ENCODE measurements around the gene ST7. TPM values are rescaled to one million over a fixed set of nuclear protein-coding genes. Genes with fewer than 3 reads are reported as not detected.

ST7 gene
- total RNA-seq, 2 experiments from 2014 or later = 4.6 to 5.6 TPM

- Mint-ChIP-seq H3K36me3 (no peaks in the 10 kb centered on the region), H3K4me1 (peaks cover 14% of the 10 kb centered on the region), H3K9me3 (no peaks in the 10 kb centered on the region), H3K4me3 (no peak overlapping the region), H3K27ac (no peak overlapping the region), H3K27me3 (peaks cover 3% of the 10 kb centered on the region)
- POLR2A ChIA-PET = no interaction called here
- DNase-seq = no peak
- ATAC-seq (ENCODE audit: low read depth) = no peak
Observed at GRCh38 chr7:117067340-117067739, 114.0 kb downstream of the ST7 start.

- POLR2A ChIA-PET = no interaction called here
- DNase-seq = no peak
- Mint-ChIP-seq H3K36me3 (no peaks in the 10 kb centered on the region), H3K27ac (no peak overlapping the region), H3K4me3 (no peak overlapping the region), H3K4me1 (peaks cover 19% of the 10 kb centered on the region), H3K27me3 (no peaks in the 10 kb centered on the region), H3K9me3 (no peaks in the 10 kb centered on the region)
- peak; percentile 65 for ATAC-seq (ENCODE audit: low read depth)
Observed at GRCh38 chr7:117068511-117069145, 115.3 kb downstream of the ST7 start.

GRCh38 chr7:117069379-117069778, 116.1 kb downstream of the ST7 start:
- H3K27me3 Mint-ChIP-seq = no peaks in the 10 kb centered on the region
- H3K36me3 Mint-ChIP-seq = peaks cover 1% of the 10 kb centered on the region
- POLR2A ChIA-PET = no interaction called here
- peaks cover 19% of the 10 kb centered on the region for H3K4me1 Mint-ChIP-seq
- no peak overlapping the region for H3K27ac Mint-ChIP-seq
- H3K4me3 Mint-ChIP-seq = no peak overlapping the region
- ATAC-seq (ENCODE audit: low read depth) = no peak
- no peak for DNase-seq
- no peaks in the 10 kb centered on the region for H3K9me3 Mint-ChIP-seq

GRCh38 chr7:117071551-117071950, 118.2 kb downstream of the ST7 start:
- no peaks in the 10 kb centered on the region for H3K27me3 Mint-ChIP-seq
- no peak overlapping the region for H3K27ac Mint-ChIP-seq
- peaks cover 3% of the 10 kb centered on the region for H3K9me3 Mint-ChIP-seq
- POLR2A ChIA-PET = no interaction called here
- peaks cover 16% of the 10 kb centered on the region for H3K4me1 Mint-ChIP-seq
- peaks cover 6% of the 10 kb centered on the region for H3K36me3 Mint-ChIP-seq
- ATAC-seq (ENCODE audit: low read depth) (no peak), DNase-seq (no peak)
- no peak overlapping the region for H3K4me3 Mint-ChIP-seq

- DNase-seq = no peak
- Mint-ChIP-seq H3K4me1 (peaks cover 14% of the 10 kb centered on the region), H3K27ac (no peak overlapping the region), H3K9me3 (peaks cover 5% of the 10 kb centered on the region), H3K27me3 (no peaks in the 10 kb centered on the region), H3K36me3 (peaks cover 6% of the 10 kb centered on the region), H3K4me3 (no peak overlapping the region)
- POLR2A ChIA-PET = no interaction called here
- peak; percentile 33 for ATAC-seq (ENCODE audit: low read depth)
Observed at GRCh38 chr7:117072620-117073118, 119.4 kb downstream of the ST7 start.

GRCh38 chr7:117074378-117074777, 121.1 kb downstream of the ST7 start:
- Mint-ChIP-seq H3K4me1 (peaks cover 6% of the 10 kb centered on the region), H3K9me3 (peaks cover 5% of the 10 kb centered on the region), H3K36me3 (peaks cover 6% of the 10 kb centered on the region), H3K4me3 (no peak overlapping the region), H3K27me3 (no peaks in the 10 kb centered on the region), H3K27ac (no peak overlapping the region)
- DNase-seq (no peak), ATAC-seq (ENCODE audit: low read depth) (no peak)
- POLR2A ChIA-PET = no interaction called here

GRCh38 chr7:117075934-117076333, 122.6 kb downstream of the ST7 start:
- POLR2A ChIA-PET = no interaction called here
- Mint-ChIP-seq H3K36me3 (peaks cover 6% of the 10 kb centered on the region), H3K4me1 (peaks cover 4% of the 10 kb centered on the region), H3K27me3 (no peaks in the 10 kb centered on the region), H3K9me3 (peaks cover 5% of the 10 kb centered on the region), H3K27ac (no peak overlapping the region), H3K4me3 (no peak overlapping the region)
- ATAC-seq (ENCODE audit: low read depth) (no peak), DNase-seq (no peak)

- POLR2A ChIA-PET = no interaction called here
- H3K27me3 Mint-ChIP-seq = no peaks in the 10 kb centered on the region
- DNase-seq (no peak), ATAC-seq (ENCODE audit: low read depth) (no peak)
- H3K27ac Mint-ChIP-seq = no peak overlapping the region
- no peak overlapping the region for H3K4me3 Mint-ChIP-seq
- H3K9me3 Mint-ChIP-seq = peaks cover 5% of the 10 kb centered on the region
- peaks cover 4% of the 10 kb centered on the region for H3K4me1 Mint-ChIP-seq
- H3K36me3 Mint-ChIP-seq = peaks cover 6% of the 10 kb centered on the region
Observed at GRCh38 chr7:117076426-117076943, 123.2 kb downstream of the ST7 start.

- peaks cover 1% of the 10 kb centered on the region for H3K4me1 Mint-ChIP-seq
- POLR2A ChIA-PET = no interaction called here
- peaks cover 6% of the 10 kb centered on the region for H3K36me3 Mint-ChIP-seq
- H3K9me3 Mint-ChIP-seq = peaks cover 5% of the 10 kb centered on the region
- no peak overlapping the region for H3K27ac Mint-ChIP-seq
- DNase-seq = no peak
- no peak overlapping the region for H3K4me3 Mint-ChIP-seq
- no peaks in the 10 kb centered on the region for H3K27me3 Mint-ChIP-seq
- ATAC-seq (ENCODE audit: low read depth) = no peak
Observed at GRCh38 chr7:117077658-117078057, 124.4 kb downstream of the ST7 start.

- POLR2A ChIA-PET = no interaction called here
- Mint-ChIP-seq H3K27me3 (no peaks in the 10 kb centered on the region), H3K9me3 (no peaks in the 10 kb centered on the region), H3K27ac (no peak overlapping the region), H3K36me3 (no peaks in the 10 kb centered on the region), H3K4me3 (no peak overlapping the region), H3K4me1 (peaks cover 13% of the 10 kb centered on the region)
- ATAC-seq (ENCODE audit: low read depth) = no peak
- no peak for DNase-seq
Observed at GRCh38 chr7:117082647-117083046, 129.3 kb downstream of the ST7 start.

- Mint-ChIP-seq H3K27me3 (no peaks in the 10 kb centered on the region), H3K4me1 (peaks cover 17% of the 10 kb centered on the region)
- POLR2A ChIA-PET = no interaction called here
Observed at GRCh38 chr7:117083648-117084047, 130.3 kb downstream of the ST7 start.

GRCh38 chr7:117084286-117084685, 131.0 kb downstream of the ST7 start:
- no peaks in the 10 kb centered on the region for H3K9me3 Mint-ChIP-seq
- no peak for DNase-seq
- peaks cover 17% of the 10 kb centered on the region for H3K4me1 Mint-ChIP-seq
- no peak overlapping the region for H3K27ac Mint-ChIP-seq
- no peak overlapping the region for H3K4me3 Mint-ChIP-seq
- no peaks in the 10 kb centered on the region for H3K27me3 Mint-ChIP-seq
- H3K36me3 Mint-ChIP-seq = no peaks in the 10 kb centered on the region
- POLR2A ChIA-PET = no interaction called here
- no peak for ATAC-seq (ENCODE audit: low read depth)

More at GRCh38 chr7:117083648-117084047, 130.3 kb downstream of the ST7 start:
- ATAC-seq (ENCODE audit: low read depth) = no peak
- Mint-ChIP-seq H3K9me3 (no peaks in the 10 kb centered on the region), H3K27ac (no peak overlapping the region), H3K4me3 (no peak overlapping the region), H3K36me3 (no peaks in the 10 kb centered on the region)
- DNase-seq = no peak

- DNase-seq = no peak
- H3K9me3 Mint-ChIP-seq = no peaks in the 10 kb centered on the region
- no peak overlapping the region for H3K27ac Mint-ChIP-seq
- no peak for ATAC-seq (ENCODE audit: low read depth)
- H3K27me3 Mint-ChIP-seq = no peaks in the 10 kb centered on the region
- no peak overlapping the region for H3K4me3 Mint-ChIP-seq
- POLR2A ChIA-PET = no interaction called here
- no peaks in the 10 kb centered on the region for H3K36me3 Mint-ChIP-seq
- H3K4me1 Mint-ChIP-seq = peaks cover 17% of the 10 kb centered on the region
Observed at GRCh38 chr7:117085275-117085674, 132.0 kb downstream of the ST7 start.

GRCh38 chr7:117085769-117086463, 132.6 kb downstream of the ST7 start:
- POLR2A ChIA-PET = interaction anchor here (1.0 kb wide), 2 partner anchors 38 to 63 kb away, joined by 3 read pairs; no protein-coding TSS in a partner anchor
- H3K27ac Mint-ChIP-seq = no peak overlapping the region
- no peak overlapping the region for H3K4me3 Mint-ChIP-seq
- ATAC-seq (ENCODE audit: low read depth) (peak; percentile 24), DNase-seq (no peak)
- H3K4me1 Mint-ChIP-seq = peaks cover 17% of the 10 kb centered on the region
- H3K27me3 Mint-ChIP-seq = no peaks in the 10 kb centered on the region
- H3K36me3 Mint-ChIP-seq = no peaks in the 10 kb centered on the region
- H3K9me3 Mint-ChIP-seq = no peaks in the 10 kb centered on the region
